Activated CD4-positive, alpha-beta T cell treated with anti-CD3 and anti-CD28 coated beads for 36 hours (primary cell): Measurements from ENCODE around the gene IL17RD. TPM values are rescaled to one million over a fixed set of nuclear protein-coding genes. Genes with fewer than 3 reads are reported as not detected.

ENCODE experiments used
- ATAC-seq: fragments of 200-7000 bp; cut with Tn5 transposase; one replicate; pipeline ENCODE4 v1.10.0; 2021; ENCODE audit warnings: mild to moderate bottlenecking, moderate library complexity
- CTCF ChIA-PET: fragments of 350-600 bp; sonication (Branson Sonifier 250); formaldehyde crosslinking; loops from one replicate; lab custom pipeline; 2021; ENCODE audit warnings: antibody characterized with exemption; lab: Charles Lee
- POLR2A ChIA-PET: fragments of 350-600 bp; sonication (Branson Sonifier 250); formaldehyde crosslinking; loops from one replicate; lab custom pipeline; 2021; ENCODE audit warnings: antibody characterized with exemption, inconsistent platforms; lab: Charles Lee
- DNase-seq: peaks from one replicate; pipeline ENCODE4 v3.0.0-alpha.2; 2020
- H3K27ac Mint-ChIP-seq: one replicate; pipeline ENCODE4 v1.8.0; 2021; ENCODE audit warnings: mixed read lengths
- H3K27me3 Mint-ChIP-seq: one replicate; pipeline ENCODE4 v1.8.0; 2021; ENCODE audit warnings: mixed read lengths
- H3K36me3 Mint-ChIP-seq: one replicate; pipeline ENCODE4 v1.8.0; 2021; ENCODE audit warnings: low read depth, mixed read lengths
- H3K4me1 Mint-ChIP-seq: one replicate; pipeline ENCODE4 v1.8.0; 2021; ENCODE audit warnings: mixed read lengths
- H3K4me3 Mint-ChIP-seq: one replicate; pipeline ENCODE4 v1.8.0; 2021; ENCODE audit warnings: mild to moderate bottlenecking, moderate library complexity, mixed read lengths
- H3K9me3 Mint-ChIP-seq: one replicate; pipeline ENCODE4 v1.8.0; 2021; ENCODE audit warnings: low read depth, mixed read lengths
- intact Hi-C, 2 experiments: fragments of 100-400 bp; cut with DNase I in 1 of 2; cut with micrococcal nuclease in 1 of 2; formaldehyde crosslinking; loops; one replicate each; pipeline versions ENCODE4 v1.14.2 to v1.15.1; 2022 to 2024; cut with DNase I, micrococcal nuclease
- total RNA-seq, 2 experiments: library from RNA; stranded (reverse); gene quantifications; one replicate each; pipeline ENCODE4 v1.2.3, GENCODE V29; 2021

IL17RD gene
- total RNA-seq, 2 experiments from 2014 or later, result 0.05 to 0.18 TPM

DNA sequence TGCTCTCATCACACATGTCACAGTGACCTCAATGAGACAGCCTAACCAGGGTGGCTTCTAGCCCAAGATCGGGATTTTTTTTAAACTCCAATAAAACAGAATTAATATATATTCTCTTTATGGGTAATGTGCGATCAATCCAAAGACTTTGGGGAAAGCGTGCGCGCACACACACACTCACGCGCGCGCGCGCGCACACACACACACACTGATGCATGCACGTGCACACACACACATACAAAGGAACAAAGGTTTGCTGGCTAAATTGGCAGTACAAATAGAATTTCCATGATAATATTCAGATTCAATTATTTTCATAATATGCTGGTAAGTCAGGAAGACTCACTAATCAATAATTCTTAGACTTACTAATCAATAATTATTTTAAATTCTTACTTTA lies 19.3 kb downstream of the IL17RD start:
- DNase-seq (no peak), ATAC-seq (no peak)
- Mint-ChIP-seq H3K27me3 (peaks cover 29% of the 10 kb centered on the region), H3K27ac (no peak overlapping the region), H3K4me3 (no peak overlapping the region), H3K36me3 (no peaks in the 10 kb centered on the region), H3K9me3 (no peaks in the 10 kb centered on the region), H3K4me1 (no peaks in the 10 kb centered on the region)
- ChIA-PET CTCF (no interaction called here), POLR2A (no interaction called here)
- intact Hi-C loops, result no loop called here

DNA sequence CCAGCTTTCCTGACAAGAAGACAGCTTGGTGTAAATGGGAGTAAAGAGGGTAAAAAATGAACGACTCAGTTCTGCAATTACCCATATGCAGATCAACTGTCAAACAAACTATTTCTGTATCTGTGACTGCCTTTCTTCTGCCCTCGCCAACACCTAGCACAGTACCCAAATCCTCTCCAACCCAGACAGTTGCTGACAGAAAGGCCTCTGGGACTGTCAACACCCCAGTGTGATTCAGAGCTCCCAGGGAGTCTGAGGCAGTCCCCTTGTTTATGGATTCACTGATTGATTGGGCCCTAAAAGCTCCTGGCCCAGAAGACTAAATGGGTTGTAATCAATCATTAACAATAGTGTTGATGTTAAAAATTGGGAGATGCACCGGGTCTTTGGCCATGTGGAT lies 20.2 kb downstream of the IL17RD start:
- Mint-ChIP-seq H3K9me3 (no peaks in the 10 kb centered on the region), H3K4me3 (no peak overlapping the region), H3K27ac (no peak overlapping the region), H3K4me1 (no peaks in the 10 kb centered on the region), H3K36me3 (no peaks in the 10 kb centered on the region), H3K27me3 (peaks cover 29% of the 10 kb centered on the region)
- no peak for DNase-seq
- POLR2A ChIA-PET, result no interaction called here
- CTCF ChIA-PET, result no interaction called here
- no peak for ATAC-seq
- intact Hi-C loops, result no loop called here

DNA sequence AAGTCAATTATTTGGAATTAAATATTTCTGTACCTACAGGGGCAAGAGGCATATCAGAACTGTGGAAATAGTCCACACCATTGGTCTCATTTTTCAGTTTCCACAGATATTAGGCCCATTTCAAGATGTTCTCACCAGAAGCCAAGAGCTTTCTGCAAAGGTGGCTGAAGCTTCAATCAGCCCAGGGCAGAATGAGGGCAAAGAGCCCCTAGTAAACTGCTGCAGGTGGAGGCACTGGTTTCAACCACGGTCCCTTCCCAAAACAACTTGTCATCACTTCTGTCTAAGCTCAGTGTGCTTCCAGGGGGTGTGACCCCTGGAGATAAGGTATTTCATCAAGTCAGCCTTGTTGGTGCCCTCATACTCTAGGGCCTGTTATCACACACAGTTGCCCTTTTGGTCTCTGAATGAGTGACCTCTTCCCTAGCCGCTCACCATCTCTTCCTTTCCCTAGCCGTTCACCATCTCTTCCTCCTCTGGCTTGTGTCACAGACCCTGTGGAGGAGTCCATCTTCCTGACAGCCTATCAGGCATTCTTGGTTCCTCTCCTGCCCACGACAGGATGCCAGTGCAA lies 21.2 kb downstream of the IL17RD start:
- H3K36me3 Mint-ChIP-seq, result no peaks in the 10 kb centered on the region
- ChIA-PET POLR2A (no interaction called here), CTCF (interaction anchor here (0.7 kb wide), 2 partner anchors 17 to 249 kb away, joined by 3 to 5 read pairs; no protein-coding TSS in a partner anchor)
- DNase-seq, result no peak
- H3K27ac Mint-ChIP-seq, result no peak overlapping the region
- H3K4me1 Mint-ChIP-seq, result no peaks in the 10 kb centered on the region
- peaks cover 30% of the 10 kb centered on the region for H3K27me3 Mint-ChIP-seq
- H3K9me3 Mint-ChIP-seq, result no peaks in the 10 kb centered on the region
- intact Hi-C loops, result no loop called here
- no peak for ATAC-seq
- no peak overlapping the region for H3K4me3 Mint-ChIP-seq

DNA sequence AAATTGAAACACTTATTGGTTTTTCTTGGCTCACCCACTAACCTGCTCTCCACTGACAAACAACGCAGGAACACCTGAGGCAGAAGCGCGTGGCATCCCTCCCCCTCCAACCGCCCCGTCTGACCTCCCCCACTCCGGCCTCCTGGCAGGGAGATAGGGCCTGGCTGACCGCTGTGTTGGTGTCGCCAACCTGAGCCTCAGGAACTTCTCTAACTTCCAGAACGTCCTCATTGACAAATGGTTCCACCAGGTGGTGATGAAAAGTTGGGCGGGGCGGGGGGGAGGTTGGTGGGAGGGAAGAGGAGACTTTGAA lies 22.8 kb downstream of the IL17RD start:
- Mint-ChIP-seq H3K4me3 (no peak overlapping the region), H3K27me3 (peaks cover 29% of the 10 kb centered on the region), H3K36me3 (no peaks in the 10 kb centered on the region), H3K27ac (no peak overlapping the region), H3K4me1 (no peaks in the 10 kb centered on the region), H3K9me3 (no peaks in the 10 kb centered on the region)
- ChIA-PET POLR2A (interaction anchor here (0.6 kb wide), 1 partner anchor 680 kb away, joined by 6 read pairs; no protein-coding TSS in a partner anchor), CTCF (interaction anchor here (1.0 kb wide), 1 partner anchor 42 kb away, joined by 3 read pairs; no protein-coding TSS in a partner anchor)
- intact Hi-C loops, result no loop called here
- DNase-seq, result no peak
- ATAC-seq, result no peak

DNA sequence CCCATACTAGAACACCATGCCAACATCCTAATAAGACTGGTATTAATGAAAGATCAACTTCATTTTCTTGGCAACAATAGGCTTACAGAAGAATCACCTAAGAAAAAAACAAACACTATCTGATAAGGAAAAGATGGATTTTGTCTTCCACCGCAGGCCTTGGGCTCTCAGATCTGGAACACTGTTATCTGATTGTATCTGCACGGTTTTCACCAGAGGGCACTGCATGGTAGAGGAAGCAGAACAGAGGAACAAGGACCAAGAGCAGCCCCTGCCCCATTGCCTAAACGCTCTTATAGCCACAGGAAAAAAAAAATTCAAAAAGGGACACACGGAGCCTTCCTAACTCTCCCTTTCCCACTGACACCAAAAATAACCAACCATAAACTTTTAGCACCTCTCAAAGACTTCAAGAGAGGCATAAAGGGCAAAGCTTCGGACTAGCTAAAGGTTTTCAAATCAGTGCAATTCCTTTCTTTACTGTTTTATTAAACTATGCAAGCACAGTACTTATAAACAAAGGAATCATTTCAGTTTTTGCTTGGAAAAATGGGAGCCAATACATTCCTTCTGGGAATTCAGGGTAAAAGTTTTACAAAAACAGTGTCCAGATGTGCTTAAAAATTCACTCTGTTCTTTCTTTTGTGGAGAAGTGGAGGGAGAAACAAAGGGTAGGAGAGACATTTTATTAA lies 23.3 kb downstream of the IL17RD start:
- H3K4me3 Mint-ChIP-seq, result no peak overlapping the region
- POLR2A ChIA-PET, result interaction anchor here (0.6 kb wide), 1 partner anchor 681 kb away, joined by 6 read pairs; no protein-coding TSS in a partner anchor
- ATAC-seq, result no peak
- intact Hi-C loops, result no loop called here
- H3K27ac Mint-ChIP-seq, result no peak overlapping the region
- no peaks in the 10 kb centered on the region for H3K36me3 Mint-ChIP-seq
- no peaks in the 10 kb centered on the region for H3K9me3 Mint-ChIP-seq
- H3K4me1 Mint-ChIP-seq, result no peaks in the 10 kb centered on the region
- H3K27me3 Mint-ChIP-seq, result peaks cover 27% of the 10 kb centered on the region
- CTCF ChIA-PET, result interaction anchor here (0.6 to 1.0 kb wide), 2 partner anchors 42 to 61 kb away, joined by 3 read pairs; no protein-coding TSS in a partner anchor
- no peak for DNase-seq

DNA sequence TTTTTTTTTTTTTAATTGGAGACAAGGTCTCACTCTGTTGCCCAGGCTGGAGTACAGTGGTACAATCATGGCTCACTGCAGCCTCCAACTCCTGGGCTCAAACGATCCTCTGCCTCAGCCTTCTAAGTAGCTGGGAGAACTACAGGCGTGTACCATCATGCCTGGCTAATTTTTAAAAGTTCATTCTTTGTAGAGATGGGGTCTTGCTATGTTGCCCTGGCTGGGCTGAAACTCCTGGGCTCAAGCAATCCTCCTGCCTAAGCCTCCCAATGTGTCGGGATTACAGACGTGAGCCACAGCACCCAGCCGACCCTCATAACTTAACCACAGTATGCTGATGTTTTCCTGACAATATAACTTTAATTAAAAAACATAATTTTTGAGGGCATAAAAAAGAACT lies 24.3 kb downstream of the IL17RD start:
- no peaks in the 10 kb centered on the region for H3K9me3 Mint-ChIP-seq
- CTCF ChIA-PET, result no interaction called here
- H3K4me3 Mint-ChIP-seq, result no peak overlapping the region
- no peak overlapping the region for H3K27ac Mint-ChIP-seq
- peaks cover 27% of the 10 kb centered on the region for H3K27me3 Mint-ChIP-seq
- H3K4me1 Mint-ChIP-seq, result no peaks in the 10 kb centered on the region
- POLR2A ChIA-PET, result no interaction called here
- intact Hi-C loops, result no loop called here
- H3K36me3 Mint-ChIP-seq, result no peaks in the 10 kb centered on the region
- DNase-seq (no peak), ATAC-seq (no peak)

DNA sequence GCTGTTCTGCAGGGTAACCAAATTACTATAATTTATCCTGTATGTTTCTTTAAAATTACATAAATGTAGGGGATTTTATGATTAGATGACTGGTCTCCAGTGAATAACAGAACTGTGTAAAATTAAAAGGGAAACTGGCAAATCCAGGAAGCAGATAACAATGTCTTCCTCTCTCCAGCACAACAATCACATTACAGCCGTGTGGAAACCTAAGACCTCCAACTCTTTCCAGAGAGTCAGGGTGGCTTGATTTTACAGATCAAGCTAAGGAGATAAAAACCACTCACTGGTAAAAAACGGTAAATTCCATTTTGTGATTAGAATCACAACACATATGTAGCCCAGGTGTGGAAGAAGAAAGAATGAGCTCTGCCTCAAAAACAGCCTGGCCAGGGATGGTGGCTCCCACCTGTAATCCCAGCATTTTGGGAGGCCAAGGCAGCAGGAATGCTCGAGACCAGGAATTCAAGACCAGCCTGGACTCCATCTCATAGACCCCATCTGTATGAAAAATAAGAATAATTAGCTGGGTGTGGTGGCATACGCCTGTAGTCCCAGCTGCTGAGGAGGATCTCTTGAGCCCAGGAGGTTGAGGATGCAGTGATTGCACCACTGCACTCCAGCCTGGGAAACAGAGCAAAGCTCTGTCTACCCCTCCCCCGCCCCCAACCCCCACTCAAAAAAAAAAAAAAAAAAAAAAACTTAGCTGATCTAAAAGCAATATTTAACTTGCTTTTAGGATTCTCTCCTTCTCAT lies 29.0 kb downstream of the IL17RD start:
- H3K27me3 Mint-ChIP-seq, result peaks cover 7% of the 10 kb centered on the region
- DNase-seq (no peak), ATAC-seq (no peak)
- no peak overlapping the region for H3K4me3 Mint-ChIP-seq
- no peaks in the 10 kb centered on the region for H3K4me1 Mint-ChIP-seq
- ChIA-PET CTCF (interaction anchor here (0.6 to 1.0 kb wide), 2 partner anchors 35 to 397 kb away, joined by 3 to 4 read pairs; no protein-coding TSS in a partner anchor), POLR2A (no interaction called here)
- no peaks in the 10 kb centered on the region for H3K36me3 Mint-ChIP-seq
- no peaks in the 10 kb centered on the region for H3K9me3 Mint-ChIP-seq
- intact Hi-C loops, result no loop called here
- H3K27ac Mint-ChIP-seq, result no peak overlapping the region

DNA sequence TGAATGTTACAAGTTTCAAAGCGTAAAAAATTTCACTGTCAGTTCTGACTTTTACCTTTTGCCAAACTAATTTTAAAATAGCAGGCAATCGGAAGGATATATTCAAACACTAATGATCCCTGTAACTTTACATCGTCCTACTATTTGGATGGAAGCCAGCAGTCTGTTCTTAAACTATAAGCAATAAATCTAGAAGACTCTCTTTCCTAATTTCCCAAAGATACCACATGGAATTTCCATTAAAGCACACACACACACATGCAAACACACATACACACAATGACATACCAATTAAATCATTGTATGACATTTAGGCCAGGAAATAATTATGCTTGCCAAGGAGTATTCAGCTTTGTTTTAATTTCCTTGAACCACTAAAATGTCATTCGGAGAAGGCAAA lies 32.0 kb downstream of the IL17RD start:
- Mint-ChIP-seq H3K4me3 (no peak overlapping the region), H3K9me3 (no peaks in the 10 kb centered on the region), H3K36me3 (no peaks in the 10 kb centered on the region), H3K27me3 (peaks cover under 1% of the 10 kb centered on the region), H3K27ac (no peak overlapping the region), H3K4me1 (peaks cover 4% of the 10 kb centered on the region)
- ChIA-PET POLR2A (no interaction called here), CTCF (interaction anchor here (0.9 kb wide), 1 partner anchor 14 kb away, joined by 3 read pairs; no protein-coding TSS in a partner anchor)
- DNase-seq (no peak), ATAC-seq (no peak)
- intact Hi-C loops, result no loop called here

DNA sequence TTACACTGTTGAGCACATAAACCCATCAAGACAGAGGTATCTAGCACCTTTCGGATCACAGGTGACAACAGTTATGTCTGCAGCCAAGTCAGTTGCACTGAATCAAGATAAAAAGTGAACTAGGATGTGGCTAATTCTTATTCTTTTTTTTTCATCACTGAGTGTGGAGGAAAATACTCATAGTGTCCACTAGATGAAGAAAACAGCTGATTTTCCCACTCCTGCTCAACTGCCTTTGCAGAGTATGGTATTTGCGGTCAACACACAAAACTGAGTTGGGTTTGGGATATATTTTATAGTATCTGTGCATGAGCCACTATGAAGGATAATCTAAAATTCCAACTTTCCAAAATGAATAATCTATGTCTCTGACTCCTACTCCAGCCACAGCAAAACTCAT lies 32.5 kb downstream of the IL17RD start:
- ATAC-seq (no peak), DNase-seq (no peak)
- H3K4me3 Mint-ChIP-seq, result no peak overlapping the region
- intact Hi-C loops, result no loop called here
- peaks cover 4% of the 10 kb centered on the region for H3K4me1 Mint-ChIP-seq
- H3K27ac Mint-ChIP-seq, result no peak overlapping the region
- H3K36me3 Mint-ChIP-seq, result no peaks in the 10 kb centered on the region
- CTCF ChIA-PET, result interaction anchor here (0.9 kb wide), 1 partner anchor 15 kb away, joined by 3 read pairs; no protein-coding TSS in a partner anchor
- no peaks in the 10 kb centered on the region for H3K9me3 Mint-ChIP-seq
- no peaks in the 10 kb centered on the region for H3K27me3 Mint-ChIP-seq
- POLR2A ChIA-PET, result no interaction called here

DNA sequence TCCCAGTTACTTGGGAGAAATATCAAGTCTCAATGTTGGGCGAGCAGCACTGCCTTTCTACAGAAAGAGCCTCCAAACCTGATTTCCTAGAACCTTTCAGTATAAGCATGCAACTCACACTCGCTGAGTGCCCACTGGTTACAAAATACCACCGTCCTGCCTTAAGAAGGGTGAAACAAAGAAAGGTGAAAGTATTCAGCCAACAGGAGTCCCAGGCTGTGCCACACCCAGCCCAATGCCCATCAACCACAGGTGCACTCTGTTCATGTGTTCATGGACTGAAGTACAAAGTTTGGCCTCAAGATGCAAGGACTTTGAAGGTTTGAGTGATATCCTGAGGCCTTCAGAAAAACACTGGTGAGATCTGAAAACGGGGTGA lies 34.0 kb downstream of the IL17RD start:
- ChIA-PET POLR2A (no interaction called here), CTCF (interaction anchor here (0.6 kb wide), 1 partner anchor 18 kb away, joined by 3 read pairs; no protein-coding TSS in a partner anchor)
- peaks cover 4% of the 10 kb centered on the region for H3K4me1 Mint-ChIP-seq
- ATAC-seq (no peak), DNase-seq (no peak)
- intact Hi-C loops, result no loop called here
- no peaks in the 10 kb centered on the region for H3K9me3 Mint-ChIP-seq
- H3K27me3 Mint-ChIP-seq, result no peaks in the 10 kb centered on the region
- no peaks in the 10 kb centered on the region for H3K36me3 Mint-ChIP-seq
- H3K27ac Mint-ChIP-seq, result no peak overlapping the region
- H3K4me3 Mint-ChIP-seq, result no peak overlapping the region

DNA sequence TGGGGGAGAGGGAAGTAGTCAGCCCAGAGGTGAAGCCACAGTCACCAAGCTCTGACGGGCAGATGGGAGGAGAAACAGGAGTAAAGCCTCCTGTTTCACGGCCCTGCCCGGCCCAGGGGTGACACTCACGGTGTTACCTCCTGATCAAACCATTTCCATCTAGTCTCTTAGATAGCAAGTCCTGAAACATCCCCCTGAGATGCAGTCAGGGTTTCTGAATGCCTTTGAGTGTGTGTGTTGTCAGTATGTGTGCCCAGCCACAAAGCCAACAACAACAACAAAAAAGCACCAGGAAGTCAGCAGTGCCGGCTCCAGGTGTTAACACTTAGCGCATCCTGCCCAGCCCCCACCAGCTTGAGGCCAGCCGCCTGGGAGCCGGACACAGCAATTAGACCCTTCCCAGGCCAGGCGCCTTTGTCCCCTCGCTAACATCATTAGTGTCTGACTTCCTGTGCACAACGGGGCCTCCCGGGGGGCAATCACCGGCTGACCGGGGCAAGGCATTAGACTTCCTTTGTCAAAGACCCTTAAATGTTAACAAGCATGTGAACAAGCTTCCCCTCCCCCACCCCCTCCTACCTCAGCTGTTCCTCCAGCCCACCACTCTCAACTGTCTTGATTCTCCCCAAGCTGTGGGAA lies 34.5 kb downstream of the IL17RD start:
- Mint-ChIP-seq H3K4me3 (no peak overlapping the region), H3K27ac (no peak overlapping the region), H3K4me1 (peaks cover 4% of the 10 kb centered on the region), H3K27me3 (no peaks in the 10 kb centered on the region), H3K9me3 (no peaks in the 10 kb centered on the region), H3K36me3 (no peaks in the 10 kb centered on the region)
- CTCF ChIA-PET, result interaction anchor here (0.6 to 0.8 kb wide), 2 partner anchors 14 to 17 kb away, joined by 3 read pairs; no protein-coding TSS in a partner anchor
- intact Hi-C loops, result no loop called here
- ATAC-seq (no peak), DNase-seq (no peak)
- POLR2A ChIA-PET, result no interaction called here
